GM04503 (cell line): Measurements from ENCODE around the gene SPRY1.
A peak's percentile ranks its signal among the peaks of the same experiment; 100 is the strongest.

Experiments
- DNase-seq: peaks from one replicate; pipeline ENCODE4 v3.0.0-alpha.2; 2012; ENCODE audit warnings: low read depth

Gene SPRY1

DNA sequence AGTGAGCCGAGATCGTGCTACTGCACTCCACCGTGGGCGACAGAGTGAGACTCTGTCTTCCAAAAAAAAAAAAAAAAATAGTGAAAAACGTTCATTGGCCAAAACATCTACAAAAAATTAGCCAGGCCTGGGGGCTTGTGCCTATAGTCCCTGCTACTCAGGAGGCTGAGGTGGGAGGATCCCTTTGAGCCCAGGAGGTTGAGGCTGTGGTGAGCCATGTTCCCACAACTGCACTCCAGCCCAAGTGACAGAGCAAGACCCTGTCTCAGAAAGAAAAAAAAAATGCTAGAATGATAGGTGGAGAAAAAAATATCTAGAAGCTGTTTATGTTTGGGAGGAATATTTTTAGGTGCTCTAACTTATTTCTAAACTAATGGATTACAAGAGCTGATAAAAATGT, 14.9 kb downstream of the SPRY1 start:
- no peak for DNase-seq

- no peak for DNase-seq
Observed at GRCh38 chr4:123412091-123412505, 15.5 kb downstream of the SPRY1 start.

DNA sequence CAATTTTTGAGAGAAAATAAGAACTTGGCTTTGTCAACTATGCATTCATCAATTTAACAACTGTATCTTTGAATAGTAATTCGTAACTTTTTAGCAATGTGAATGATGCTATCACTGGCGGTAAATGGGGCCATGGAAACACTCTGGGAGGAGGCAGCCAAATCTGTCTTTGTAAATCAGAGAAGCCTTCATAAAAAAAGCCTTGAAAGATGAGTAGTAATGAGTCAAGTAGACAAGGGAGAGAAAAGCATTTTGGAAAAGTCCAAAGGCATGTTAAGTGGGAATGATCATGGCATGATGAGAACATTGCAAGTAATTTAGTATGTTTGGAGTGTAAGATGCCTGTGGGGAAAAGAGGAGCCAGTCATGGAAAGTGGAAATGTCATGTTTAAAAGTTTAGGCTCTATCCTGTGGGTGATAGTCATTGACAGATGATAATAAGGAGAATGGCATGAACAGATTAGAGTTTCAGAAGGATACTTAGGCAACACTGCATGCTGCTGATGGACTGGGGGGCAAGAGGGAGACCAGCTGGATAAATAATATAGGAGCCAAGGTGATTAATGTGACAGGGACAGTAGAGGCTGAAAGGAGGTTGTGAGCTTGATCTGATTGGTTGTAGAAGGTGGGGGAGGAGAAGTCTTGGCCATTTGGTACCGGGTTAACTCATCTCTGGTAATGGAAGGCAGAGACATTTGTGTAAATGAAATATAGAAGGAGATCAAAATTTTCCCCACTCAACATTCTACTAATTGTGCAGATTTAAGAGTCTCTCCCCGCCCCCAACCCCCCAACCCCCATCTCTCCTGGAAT, 16.3 kb downstream of the SPRY1 start:
- peak; percentile 79 for DNase-seq

DNA sequence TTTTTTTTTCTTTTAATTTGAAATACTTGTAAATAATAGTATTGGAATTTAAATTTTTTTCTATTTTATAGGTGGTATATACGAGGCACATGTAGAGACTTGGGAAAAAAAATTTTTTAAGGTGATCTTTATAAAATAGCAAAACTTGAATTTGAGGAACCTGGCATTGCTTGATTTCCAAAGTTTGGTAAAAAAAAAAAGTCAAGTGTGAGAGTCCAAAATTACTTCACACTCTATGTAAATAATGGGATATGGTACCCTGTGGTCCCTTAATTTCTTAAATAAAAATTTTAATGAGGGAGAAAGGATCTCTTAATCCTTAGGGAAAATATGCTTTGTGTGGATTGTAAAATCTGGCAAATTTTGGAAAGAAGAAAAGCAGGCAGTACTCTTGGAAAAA, 19.0 kb downstream of the SPRY1 start:
- no peak for DNase-seq

DNA sequence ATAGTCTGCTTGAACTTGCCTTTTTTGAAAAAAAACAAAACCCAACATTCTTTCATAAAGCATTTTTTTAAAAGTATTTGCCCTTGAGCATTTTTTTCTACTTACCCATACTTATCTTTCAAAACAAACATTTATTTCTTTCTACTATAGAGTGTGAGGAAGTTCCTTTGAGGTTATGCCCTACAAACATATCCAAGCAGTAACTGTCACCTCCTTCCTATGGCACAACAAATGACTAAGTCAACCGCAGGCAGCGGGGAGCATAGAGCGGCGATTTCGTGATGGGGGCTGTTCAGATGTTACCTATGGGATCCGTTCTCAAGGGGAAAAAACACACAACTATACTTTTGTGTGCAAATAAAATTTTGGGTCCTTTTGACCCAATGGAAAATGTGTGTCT, 19.4 kb downstream of the SPRY1 start:
- peak; percentile 44 for DNase-seq

DNA sequence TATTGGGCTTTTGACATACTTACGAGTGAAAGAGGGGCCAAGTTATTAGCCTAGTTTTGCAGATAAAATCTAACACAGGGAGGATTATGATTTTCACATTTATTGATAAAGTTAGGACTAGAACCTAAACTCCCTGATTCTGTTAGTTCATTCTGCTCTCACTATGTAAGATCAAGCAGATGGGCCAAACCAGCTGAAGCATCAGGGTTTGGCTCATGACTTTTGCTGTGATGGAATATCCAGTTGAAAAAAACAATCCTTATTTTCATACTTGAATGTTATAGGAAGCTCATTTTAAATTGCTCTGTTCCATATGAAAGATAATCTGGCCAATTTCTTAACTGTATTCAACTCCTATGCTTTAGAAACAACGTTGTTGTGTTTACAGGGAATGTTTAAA, 21.2 kb downstream of the SPRY1 start:
- no peak for DNase-seq

- DNase-seq = peak; percentile 92
Observed at GRCh38 chr4:123418351-123418931, 21.8 kb downstream of the SPRY1 start.

DNA sequence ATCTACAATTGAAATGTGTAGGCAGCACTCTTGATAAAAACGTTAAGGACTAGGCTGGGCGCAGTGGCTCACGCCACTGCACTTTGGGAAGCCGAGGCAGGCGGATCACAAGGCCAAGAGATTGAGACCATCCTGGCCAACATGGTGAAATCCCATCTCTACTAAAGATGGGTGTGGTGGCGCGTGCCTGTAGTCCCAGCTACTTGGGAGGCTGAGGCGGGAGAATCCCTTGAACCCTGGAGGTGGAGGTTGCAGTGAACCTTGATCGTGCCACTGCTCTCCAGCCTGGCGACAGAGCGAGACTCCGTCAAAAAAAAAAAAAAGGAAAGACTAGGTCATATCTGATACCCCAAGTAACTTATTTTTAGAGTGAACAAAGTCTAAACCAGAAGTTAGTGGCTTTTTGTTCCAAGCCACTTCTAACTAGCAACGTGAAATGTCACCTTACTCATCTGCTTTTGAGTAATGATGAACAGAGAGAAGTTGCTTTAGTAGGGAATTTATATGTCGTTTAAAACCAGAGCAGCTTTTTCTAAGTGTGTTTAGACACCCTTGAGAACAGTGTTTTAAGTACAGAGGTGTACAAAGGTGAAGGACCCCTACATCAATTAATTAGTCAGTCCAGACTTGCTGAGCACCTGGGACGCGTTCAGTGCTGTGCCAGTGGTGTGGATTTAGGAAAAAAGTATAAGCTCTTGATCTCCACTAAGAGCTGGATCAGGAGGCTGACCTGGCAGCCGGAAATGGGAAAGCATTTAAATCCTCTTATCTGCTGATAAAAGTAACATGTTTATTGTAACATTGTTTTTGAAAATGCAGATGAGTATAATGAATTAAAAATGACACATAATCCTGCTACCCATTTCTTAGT, 23.5 kb downstream of the SPRY1 start:
- no peak for DNase-seq

- DNase-seq = no peak
Observed at GRCh38 chr4:123421227-123421936, 24.8 kb downstream of the SPRY1 start.

- DNase-seq = no peak
Observed at GRCh38 chr4:123421937-123422781, 25.6 kb downstream of the SPRY1 start.

DNA sequence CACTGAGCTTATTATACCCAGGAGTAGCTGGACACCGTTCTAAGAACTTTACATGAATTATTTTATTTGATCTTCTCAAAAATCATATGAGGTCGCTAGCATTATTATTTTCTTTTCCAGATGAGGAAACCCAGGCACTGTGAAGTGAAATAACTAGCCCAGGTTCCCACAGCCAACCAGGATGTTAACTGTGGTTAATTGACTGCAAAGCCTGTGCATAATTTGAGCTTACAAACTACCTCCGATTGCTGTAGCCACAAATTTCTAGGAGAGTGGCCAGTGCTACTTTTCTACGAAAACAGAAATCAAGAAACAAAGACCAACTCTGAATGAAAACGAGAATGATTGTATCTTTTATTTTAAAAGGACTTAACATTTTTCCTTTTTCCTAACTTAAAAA, 27.2 kb downstream of the SPRY1 start:
- DNase-seq = no peak

GRCh38 chr4:123427951-123428350, 31.4 kb downstream of the SPRY1 start:
- no peak for DNase-seq

GRCh38 chr4:123430031-123430430, 33.4 kb downstream of the SPRY1 start:
- no peak for DNase-seq

- no peak for DNase-seq
Observed at GRCh38 chr4:123430501-123430900, 33.9 kb downstream of the SPRY1 start.

DNA sequence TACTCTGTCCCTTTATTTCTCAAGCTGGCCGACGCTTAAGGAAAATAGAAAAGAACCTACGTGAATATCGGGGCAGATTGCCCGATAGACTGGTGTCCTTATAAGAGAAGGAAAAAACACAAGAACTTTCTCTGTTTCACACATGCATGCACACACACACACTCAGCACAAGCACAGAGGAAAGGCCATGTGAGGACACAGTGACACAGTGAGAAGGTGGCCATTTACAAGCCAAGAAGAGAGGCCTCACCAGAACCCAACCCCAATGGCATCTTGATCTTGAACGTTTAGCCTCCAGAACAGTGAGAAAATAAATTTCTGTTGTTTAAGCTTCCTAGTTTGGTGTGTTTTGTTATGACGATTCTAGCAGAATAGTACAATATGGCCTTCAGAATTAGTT, 37.0 kb downstream of the SPRY1 start:
- no peak for DNase-seq

- no peak for DNase-seq
Observed at GRCh38 chr4:123433976-123434375, 37.4 kb downstream of the SPRY1 start.

DNA sequence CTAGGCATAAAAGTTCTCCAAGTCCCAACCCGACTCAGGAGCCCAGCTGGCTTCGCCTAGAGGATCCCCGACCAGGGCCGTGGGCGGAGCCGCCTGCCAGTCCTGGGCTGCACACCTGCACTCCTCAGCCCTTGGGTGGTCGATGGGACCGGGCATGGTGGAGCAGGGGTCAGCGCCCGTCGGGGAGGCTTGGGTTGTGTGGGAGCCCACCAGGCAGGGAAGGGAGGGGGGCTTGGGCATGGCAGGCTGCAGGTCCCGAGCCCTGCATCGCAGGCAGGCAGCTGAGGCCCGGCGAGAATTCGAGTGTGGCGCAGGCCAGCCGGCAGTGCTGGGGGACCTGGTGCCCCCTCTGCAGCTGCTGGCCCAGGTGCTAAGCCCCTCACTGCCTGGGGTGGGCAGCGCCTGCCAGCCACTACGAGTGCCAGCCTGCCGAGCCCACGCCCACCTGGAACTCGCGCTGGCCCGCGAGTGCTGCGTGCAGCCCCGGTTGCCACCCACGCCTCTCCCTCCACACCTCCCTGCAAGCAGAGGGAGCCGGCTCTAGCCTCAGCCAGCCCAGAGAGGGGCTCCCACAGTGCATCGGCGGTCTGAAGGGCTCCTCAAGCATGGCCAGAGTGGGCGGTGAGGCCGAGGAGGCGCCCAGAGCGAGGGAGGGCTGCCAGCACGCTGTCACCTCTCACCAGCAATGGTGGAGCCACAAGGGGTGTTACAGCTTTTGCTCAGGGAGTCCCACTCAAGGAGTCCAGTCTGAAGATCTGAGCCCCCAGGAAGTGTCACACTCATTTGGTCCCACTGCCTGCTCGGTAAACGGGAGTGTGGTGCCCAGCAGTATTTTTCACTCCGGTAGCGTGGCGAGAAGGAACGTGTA, 38.9 kb downstream of the SPRY1 start:
- DNase-seq = no peak

DNA sequence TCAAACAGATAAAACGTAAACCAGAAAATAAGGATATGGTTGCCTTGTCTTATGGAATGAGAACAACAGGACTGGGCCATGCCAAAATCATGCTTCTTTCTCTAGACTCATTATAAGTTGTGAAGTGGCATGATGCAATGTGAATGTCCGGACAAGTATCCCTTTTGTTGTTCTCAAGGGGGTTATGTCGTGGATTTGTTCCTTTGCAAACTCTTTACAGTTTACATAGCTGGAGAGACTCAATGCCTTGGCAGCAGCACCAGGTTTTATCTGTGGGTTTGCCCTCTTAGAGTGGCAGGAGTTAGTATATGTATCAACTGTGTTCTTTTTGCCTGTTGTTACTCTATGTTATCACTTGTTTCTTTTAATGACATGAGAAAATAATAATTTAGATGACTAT, 41.4 kb downstream of the SPRY1 start:
- DNase-seq = no peak

DNA sequence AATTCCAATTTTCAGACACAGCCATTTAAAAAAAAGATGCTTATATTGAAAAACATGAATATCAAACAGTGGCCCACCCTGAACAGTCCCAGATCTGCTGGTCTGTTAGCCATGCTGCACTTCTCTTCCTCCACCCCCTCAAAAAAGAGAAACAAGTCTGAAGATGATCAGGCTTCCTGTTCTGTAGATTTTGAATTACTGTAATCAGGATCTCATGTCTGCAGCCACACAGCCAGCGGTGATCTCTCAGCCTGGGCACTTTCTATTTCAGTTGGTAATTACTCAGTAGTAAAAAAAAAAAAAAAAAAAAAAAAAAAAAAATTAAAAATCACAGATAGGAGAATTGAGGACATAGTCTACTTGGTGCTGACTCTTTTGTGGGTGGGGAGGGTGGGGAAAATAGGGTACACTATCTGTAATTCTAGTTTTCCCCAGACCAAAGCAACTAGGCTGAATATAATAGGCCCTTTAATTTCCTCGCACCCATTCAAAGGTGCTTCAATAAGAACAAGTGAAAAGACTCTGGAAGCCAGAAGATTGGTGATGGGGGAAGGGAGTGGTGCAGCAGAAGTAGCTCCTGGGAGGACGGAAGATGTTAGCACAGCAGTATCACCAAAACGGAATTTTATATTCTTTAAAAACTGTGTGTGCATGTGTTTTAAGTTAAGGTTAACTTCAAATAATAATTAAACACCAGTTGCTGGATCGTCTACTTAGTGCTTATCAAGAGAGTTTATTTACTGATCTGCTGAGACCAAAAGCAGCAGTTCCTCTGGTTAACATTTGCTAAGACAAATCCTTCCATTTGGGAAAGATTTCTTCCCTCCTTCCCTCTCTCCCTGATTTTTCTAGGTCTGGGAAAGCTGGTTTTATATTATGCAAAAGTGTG, 47.0 kb downstream of the SPRY1 start:
- no peak for DNase-seq
